Natural killer cell (primary cell): ENCODE data around the gene EHD2. TPM values are rescaled to one million over a fixed set of nuclear protein-coding genes. Genes with fewer than 3 reads are reported as not detected.
"Not testable (repeated sequence)": the region's sequence is repeated elsewhere in the genome, so short reads cannot be mapped to it uniquely, and the experiment has no call there.

ENCODE experiments used
- ATAC-seq, 3 donors: fragments of 150-1000 bp in 2 of 3; fragments of 200-7000 bp in 1 of 3; cut with Tn5 transposase; 1 replicate in 1 of 3; 2 replicates in 2 of 3; pipeline ENCODE4 v1.10.0; 2021; ENCODE audit warnings: mild to moderate bottlenecking in 2 of 3, moderate library complexity in 2 of 3
- DNase-seq, 2 donors: peaks; one replicate each; pipeline versions ENCODE4 v3.0.0 to v3.0.0-alpha.2; 2013 to 2021; ENCODE audit warnings: mixed read lengths in 1 of 2
- H3K27ac ChIP-seq: one replicate; pipeline ENCODE4 v1.5.1; 2013; ENCODE audit warnings: mild to moderate bottlenecking, low read length
- H3K27me3 ChIP-seq: one replicate; pipeline ENCODE4 v1.6.1; 2013; ENCODE audit warnings: low read length; ENCODE audit not compliant: control insufficient read depth, insufficient read depth
- H3K36me3 ChIP-seq: one replicate; pipeline ENCODE4 v1.6.1; 2013; ENCODE audit warnings: low read length; ENCODE audit not compliant: control insufficient read depth, insufficient read depth
- H3K4me1 ChIP-seq: one replicate; pipeline ENCODE4 v1.6.1; 2013; ENCODE audit warnings: low read length; ENCODE audit not compliant: control insufficient read depth, insufficient read depth
- H3K4me3 ChIP-seq: one replicate; pipeline ENCODE4 v1.5.1; 2013; ENCODE audit warnings: low read length
- H3K9me3 ChIP-seq: one replicate; pipeline ENCODE4 v1.6.1; 2013; ENCODE audit warnings: low read length; ENCODE audit not compliant: control insufficient read depth, insufficient read depth
- H3K27ac Mint-ChIP-seq, 2 donors: one replicate each; pipeline ENCODE4 v1.8.0; 2022; ENCODE audit warnings: mild to moderate bottlenecking in 2 of 2, mixed read lengths in 2 of 2, moderate library complexity in 1 of 2
- H3K27me3 Mint-ChIP-seq, 2 donors: one replicate each; pipeline ENCODE4 v1.8.0; 2022; ENCODE audit warnings: low read depth in 2 of 2, mixed read lengths in 2 of 2
- H3K36me3 Mint-ChIP-seq: one replicate; pipeline ENCODE4 v1.8.0; 2022; ENCODE audit warnings: mixed read lengths
- H3K4me1 Mint-ChIP-seq, 2 donors: one replicate each; pipeline ENCODE4 v1.8.0; 2022; ENCODE audit warnings: mixed read lengths in 2 of 2
- H3K4me3 Mint-ChIP-seq: one replicate; pipeline ENCODE4 v1.8.0; 2022; ENCODE audit warnings: mild to moderate bottlenecking, moderate library complexity, mixed read lengths
- H3K9me3 Mint-ChIP-seq, 2 donors: one replicate each; pipeline ENCODE4 v1.8.0; 2022; ENCODE audit warnings: mixed read lengths in 2 of 2
- CTCF ChIP-seq: fragments of 200-600 bp; IDR thresholded peaks from one replicate; pipeline ENCODE4 v1.8.0; 2022; ENCODE audit warnings: antibody characterized with exemption
- WGBS: methylation state at CpG from one replicate; pipeline ENCODE4 v1.1.7; 2013; ENCODE audit warnings: missing lambda C conversion rate; ENCODE audit not compliant: insufficient coverage; 5-methylcytosine and 5-hydroxymethylcytosine counted together
- intact Hi-C: fragments of 100-400 bp; cut with micrococcal nuclease; formaldehyde crosslinking; loops from one replicate; pipeline ENCODE4 v1.14.2; 2022
- total RNA-seq, 4 donors: library from RNA; stranded (reverse); fragments of 120-200 nt in 1 of 4; gene quantifications; one replicate each; pipeline versions ENCODE4 v1.2.3 to v1.2.4, GENCODE V29; 2013 to 2022

Gene EHD2
- total RNA-seq, 3 donors from 2014 or later (not counting 1 experiment from before 2014, with no cell fraction given), result 0.09 to 0.40 (median 0.12) TPM

GRCh38 chr19:47786566-47786965 lies 73.3 kb downstream of the EHD2 start:
- TF ChIP-seq CTCF, result no peak
- Histone ChIP-seq H3K27me3 (no peaks in the 10 kb centered on the region), H3K9me3 (no peaks in the 10 kb centered on the region), H3K27ac (no peak overlapping the region), H3K36me3 (peaks cover 16% of the 10 kb centered on the region), H3K4me3 (no peak overlapping the region), H3K4me1 (peaks cover 8% of the 10 kb centered on the region)
- H3K27me3 Mint-ChIP-seq, result no peaks in the 10 kb centered on the region
- H3K27ac Mint-ChIP-seq, result no peak overlapping the region
- intact Hi-C loops, result no loop called here
- 95% methylated on average over 7 of the region's 7 CpGs for WGBS
- H3K4me3 Mint-ChIP-seq, result no peak overlapping the region
- DNase-seq (no peak), ATAC-seq (no peak)
- H3K9me3 Mint-ChIP-seq, result no peaks in the 10 kb centered on the region
- H3K36me3 Mint-ChIP-seq, result no peaks in the 10 kb centered on the region
- H3K4me1 Mint-ChIP-seq, result peaks cover 0 to 6% of the 10 kb centered on the region in 2 donors

GRCh38 chr19:47787307-47787706 lies 74.1 kb downstream of the EHD2 start:
- H3K4me1 ChIP-seq, H3K27ac Mint-ChIP-seq, DNase-seq, intact Hi-C loops, ATAC-seq, H3K27ac ChIP-seq, H3K27me3 ChIP-seq, H3K27me3 Mint-ChIP-seq, H3K9me3 ChIP-seq, H3K9me3 Mint-ChIP-seq, H3K4me3 ChIP-seq, H3K4me1 Mint-ChIP-seq, H3K4me3 Mint-ChIP-seq, H3K36me3 Mint-ChIP-seq: not testable (repeated sequence)
- H3K36me3 ChIP-seq, result peaks cover 11% of the 10 kb centered on the region
- 90% methylated on average over 10 of the region's 10 CpGs for WGBS

GRCh38 chr19:47789811-47790210 lies 76.6 kb downstream of the EHD2 start:
- not testable (repeated sequence) for DNase-seq, H3K27ac ChIP-seq, H3K4me3 Mint-ChIP-seq, H3K36me3 Mint-ChIP-seq, H3K36me3 ChIP-seq, H3K4me3 ChIP-seq, H3K4me1 ChIP-seq, H3K4me1 Mint-ChIP-seq, H3K27ac Mint-ChIP-seq, H3K27me3 Mint-ChIP-seq, H3K27me3 ChIP-seq, ATAC-seq, H3K9me3 Mint-ChIP-seq, H3K9me3 ChIP-seq
- 94% methylated on average over 13 of the region's 13 CpGs for WGBS
- intact Hi-C loops, result loop anchor here (2.0 kb wide), 1 partner anchor 23 kb away; no protein-coding TSS in a partner anchor

DNA sequence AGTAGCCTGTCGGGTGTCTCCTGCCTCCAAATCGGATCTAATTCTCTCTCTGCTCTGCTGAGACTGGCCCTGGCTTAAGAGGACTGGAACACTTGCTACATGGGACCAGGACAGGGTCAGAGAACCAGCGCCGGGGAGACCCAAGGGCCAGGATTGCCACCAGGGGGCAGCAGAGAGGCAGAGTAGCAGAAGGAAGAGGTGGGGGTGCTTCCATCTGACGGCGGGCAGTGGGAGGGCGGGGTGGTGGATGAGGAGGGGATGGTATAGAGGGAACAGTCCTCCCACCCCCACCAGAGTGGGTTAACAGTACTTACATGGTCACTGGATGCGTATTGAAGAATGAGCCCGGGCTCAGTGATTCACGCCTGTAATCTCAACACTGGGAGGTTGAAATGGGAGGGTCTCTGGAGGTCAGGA lies 77.2 kb downstream of the EHD2 start:
- H3K36me3 Mint-ChIP-seq, result no peaks in the 10 kb centered on the region
- H3K27ac ChIP-seq, result no peak overlapping the region
- no peaks in the 10 kb centered on the region for H3K9me3 ChIP-seq
- no peak overlapping the region for H3K4me3 ChIP-seq
- TF ChIP-seq CTCF, result peak; percentile 78
- no peaks in the 10 kb centered on the region for H3K27me3 Mint-ChIP-seq
- no peaks in the 10 kb centered on the region for H3K9me3 Mint-ChIP-seq
- H3K4me1 Mint-ChIP-seq, result peaks cover 0 to 4% of the 10 kb centered on the region in 2 donors
- H3K27me3 ChIP-seq, result no peaks in the 10 kb centered on the region
- peaks cover 3% of the 10 kb centered on the region for H3K36me3 ChIP-seq
- peak; percentile 72 to 88 for DNase-seq
- no peak overlapping the region for H3K27ac Mint-ChIP-seq
- H3K4me3 Mint-ChIP-seq, result no peak overlapping the region
- peaks cover 8% of the 10 kb centered on the region for H3K4me1 ChIP-seq
- ATAC-seq, result peak; percentile 67 to 86 (median 80)
- intact Hi-C loops, result no loop called here
- 23% methylated on average over 9 of the region's 10 CpGs for WGBS
